DND-41 (cell line): Measurements from ENCODE around the gene NT5C3A.
"Not testable (repeated sequence)": the region's sequence is repeated elsewhere in the genome, so short reads cannot be mapped to it uniquely, and the experiment has no call there.

Experiments
- CTCF ChIP-seq: IDR thresholded peaks from 2 replicates; pipeline ENCODE4 v1.5.1; 2012; ENCODE audit warnings: borderline replicate concordance, low read length, moderate library complexity, mild to moderate bottlenecking; ENCODE audit not compliant: poor library complexity, severe bottlenecking; ENCODE audit errors: extremely low read depth
- EZH2 ChIP-seq: IDR thresholded peaks from 3 replicates; pipeline ENCODE4 v1.6.1; 2012; ENCODE audit warnings: borderline replicate concordance, low read depth, mild to moderate bottlenecking, moderate library complexity, low read length, inconsistent platforms; ENCODE audit not compliant: severe bottlenecking

GRCh38 chr7:32988148-32988547 lies 74.4 kb downstream of the NT5C3A start:
- not testable (repeated sequence) for TF ChIP-seq CTCF, EZH2
